HG02943 (cell line): ENCODE measurements around the gene TMEM187.

Experiments used
- ATAC-seq: cut with Tn5 transposase; IDR thresholded peaks from one replicate; pipeline ENCODE4 v1.9.1; 2021; ENCODE audit warnings: mild to moderate bottlenecking, low read depth, moderate library complexity; ENCODE audit not compliant: unreplicated experiment

Gene TMEM187

GRCh38 chrX:153972368-153973126, at the start of gene TMEM187:
Gene TMEM187, plus strand, starts transcription at chrX:153972754. Its CDS starts 9,309 bp downstream, at chrX:153982063.
- ATAC-seq: peak; percentile 45

GRCh38 chrX:153922932-153923857, 49.4 kb upstream of the TMEM187 start:
- no peak for ATAC-seq

- no peak for ATAC-seq
Observed at GRCh38 chrX:153924149-153924861, 48.2 kb upstream of the TMEM187 start.

- ATAC-seq: no peak
Observed at GRCh38 chrX:153925387-153925738, 47.2 kb upstream of the TMEM187 start.

GRCh38 chrX:153925739-153926551, 46.6 kb upstream of the TMEM187 start, which contains the start of gene ARHGAP4:
Gene ARHGAP4, minus strand, starts transcription at chrX:153926264. Its CDS starts 62 bp downstream, at chrX:153926202.
- no peak for ATAC-seq

- no peak for ATAC-seq
Observed at GRCh38 chrX:153926552-153926857, 46.0 kb upstream of the TMEM187 start.

GRCh38 chrX:153926858-153927671, 45.5 kb upstream of the TMEM187 start:
- peak; percentile 36 for ATAC-seq

GRCh38 chrX:153927672-153927921, 45.0 kb upstream of the TMEM187 start:
- no peak for ATAC-seq

GRCh38 chrX:153927922-153928760, 44.4 kb upstream of the TMEM187 start:
- ATAC-seq: peak; percentile 78

GRCh38 chrX:153928846-153929245, 43.7 kb upstream of the TMEM187 start:
- ATAC-seq: no peak

GRCh38 chrX:153929576-153929975, 43.0 kb upstream of the TMEM187 start:
- no peak for ATAC-seq

GRCh38 chrX:153930011-153930910, 42.3 kb upstream of the TMEM187 start:
- no peak for ATAC-seq

GRCh38 chrX:153931151-153931550, 41.4 kb upstream of the TMEM187 start:
- no peak for ATAC-seq

- ATAC-seq: no peak
Observed at GRCh38 chrX:153931748-153932147, 40.8 kb upstream of the TMEM187 start.

- ATAC-seq: no peak
Observed at GRCh38 chrX:153932220-153932915, 40.2 kb upstream of the TMEM187 start.

GRCh38 chrX:153933748-153934147, 38.8 kb upstream of the TMEM187 start:
- ATAC-seq: no peak

GRCh38 chrX:153934148-153934761, 38.3 kb upstream of the TMEM187 start:
- ATAC-seq: no peak
